ENCODE results near the gene NRG2. TPM values are rescaled to one million over a fixed set of nuclear protein-coding genes. Genes with fewer than 3 reads are reported as not detected.

NRG2 gene
- total and polyA plus RNA-seq, 2 experiments from 2014 or later = 0.05 TPM; not detected in 1

- 57 to 60% methylated on average over 10 of the region's 10 CpGs for WGBS, 2 experiments (ENCODE audit: low coverage in 1 of 2, low lambda C conversion rate in 2 of 2, missing lambda C conversion rate in 2 of 2)
- Histone ChIP-seq H3K4me2 (ENCODE audit: unreplicated experiment) (no peak overlapping the region), H3K9me2 (ENCODE audit: insufficient read depth) (no peaks in the 10 kb centered on the region), H3K27me3 (replicated peaks; ENCODE audit: insufficient read depth) (peaks cover 10% of the 10 kb centered on the region), H3K9me3 (ENCODE audit: low read depth) (no peaks in the 10 kb centered on the region), H3K36me3 (ENCODE audit: low read depth) (no peaks in the 10 kb centered on the region), H4K20me1 (ENCODE audit: insufficient read depth) (no peaks in the 10 kb centered on the region), H3K27ac (no peak overlapping the region), H2AFZ (no peak overlapping the region), H3F3A (ENCODE audit: insufficient read depth) (no peaks in the 10 kb centered on the region), H3K4me3 (no peak overlapping the region), H3K9ac (no peak overlapping the region), H3K4me1 (ENCODE audit: insufficient read depth) (no peaks in the 10 kb centered on the region), H3K79me2 (ENCODE audit: insufficient read depth) (no peaks in the 10 kb centered on the region)
- in situ Hi-C loops (cut with MboI) = no loop called here
- no peak for DNase-seq
- TF ChIP-seq EZH2 (IDR thresholded peaks at IDR 0.05; ENCODE audit: insufficient read depth, poor library complexity, severe bottlenecking) = no peak
- no peak for TF ChIP-seq EZH2phosphoT487 (IDR thresholded peaks at IDR 0.05; ENCODE audit: insufficient read depth, low read depth)
Observed at GRCh38 chr5:140072812-140073211, 29.7 kb upstream of the NRG2 start.

GRCh38 chr5:140060816-140061215 lies 17.7 kb upstream of the NRG2 start:
- Histone ChIP-seq H3F3A (ENCODE audit: insufficient read depth) (no peaks in the 10 kb centered on the region), H3K9me3 (ENCODE audit: low read depth) (no peaks in the 10 kb centered on the region), H3K9ac (no peak overlapping the region), H3K79me2 (ENCODE audit: insufficient read depth) (no peaks in the 10 kb centered on the region), H3K27me3 (replicated peaks; ENCODE audit: insufficient read depth) (peaks cover 80% of the 10 kb centered on the region), H3K4me1 (ENCODE audit: insufficient read depth) (no peaks in the 10 kb centered on the region), H3K4me3 (no peak overlapping the region), H3K36me3 (ENCODE audit: low read depth) (no peaks in the 10 kb centered on the region), H2AFZ (no peak overlapping the region), H3K9me2 (ENCODE audit: insufficient read depth) (no peaks in the 10 kb centered on the region), H4K20me1 (ENCODE audit: insufficient read depth) (no peaks in the 10 kb centered on the region), H3K27ac (no peak overlapping the region), H3K4me2 (ENCODE audit: unreplicated experiment) (no peak overlapping the region)
- in situ Hi-C loops (cut with MboI) = no loop called here
- DNase-seq = no peak
- 16 to 17% methylated on average over 1 of the region's 1 CpG for WGBS, 2 experiments (ENCODE audit: low coverage in 1 of 2, low lambda C conversion rate in 2 of 2, missing lambda C conversion rate in 2 of 2)
- no peak for TF ChIP-seq EZH2 (IDR thresholded peaks at IDR 0.05; ENCODE audit: insufficient read depth, poor library complexity, severe bottlenecking)
- TF ChIP-seq EZH2phosphoT487 (IDR thresholded peaks at IDR 0.05; ENCODE audit: insufficient read depth, low read depth) = no peak

- in situ Hi-C loops (cut with MboI) = no loop called here
- Histone ChIP-seq H3K27me3 (replicated peaks; ENCODE audit: insufficient read depth) (peaks cover 84% of the 10 kb centered on the region), H2AFZ (no peak overlapping the region)
Observed at GRCh38 chr5:140058212-140058932, 15.3 kb upstream of the NRG2 start.

GRCh38 chr5:140056880-140057279 lies 13.8 kb upstream of the NRG2 start:
- Histone ChIP-seq H3K4me2 (ENCODE audit: unreplicated experiment) (no peak overlapping the region), H3K36me3 (ENCODE audit: low read depth) (no peaks in the 10 kb centered on the region), H4K20me1 (ENCODE audit: insufficient read depth) (no peaks in the 10 kb centered on the region), H3K4me3 (no peak overlapping the region), H3K79me2 (ENCODE audit: insufficient read depth) (no peaks in the 10 kb centered on the region), H2AFZ (no peak overlapping the region), H3K4me1 (ENCODE audit: insufficient read depth) (no peaks in the 10 kb centered on the region), H3K9me3 (ENCODE audit: low read depth) (no peaks in the 10 kb centered on the region), H3F3A (ENCODE audit: insufficient read depth) (no peaks in the 10 kb centered on the region), H3K27me3 (replicated peaks; ENCODE audit: insufficient read depth) (peaks cover 75% of the 10 kb centered on the region), H3K9ac (no peak overlapping the region), H3K27ac (no peak overlapping the region), H3K9me2 (ENCODE audit: insufficient read depth) (no peaks in the 10 kb centered on the region)
- no peak for DNase-seq
- 73 to 81% methylated on average over 1 of the region's 1 CpG for WGBS, 2 experiments (ENCODE audit: low coverage in 1 of 2, low lambda C conversion rate in 2 of 2, missing lambda C conversion rate in 2 of 2)
- TF ChIP-seq EZH2 (IDR thresholded peaks at IDR 0.05; ENCODE audit: insufficient read depth, poor library complexity, severe bottlenecking) (no peak), EZH2phosphoT487 (IDR thresholded peaks at IDR 0.05; ENCODE audit: insufficient read depth, low read depth) (no peak)
- in situ Hi-C loops (cut with MboI) = no loop called here

More at GRCh38 chr5:140058212-140058932, 15.3 kb upstream of the NRG2 start:
- no peak overlapping the region for H3K4me3 ChIP-seq
- 70% methylated on average over 5 of the region's 5 CpGs for WGBS, 2 experiments (ENCODE audit: low coverage in 1 of 2, low lambda C conversion rate in 2 of 2, missing lambda C conversion rate in 2 of 2)
- no peak for TF ChIP-seq EZH2 (IDR thresholded peaks at IDR 0.05; ENCODE audit: insufficient read depth, poor library complexity, severe bottlenecking)
- H3K4me2 ChIP-seq (ENCODE audit: unreplicated experiment) = no peak overlapping the region
- no peaks in the 10 kb centered on the region for H3K79me2 ChIP-seq (ENCODE audit: insufficient read depth)
- no peak for DNase-seq
- no peaks in the 10 kb centered on the region for H3K9me3 ChIP-seq (ENCODE audit: low read depth)
- no peak overlapping the region for H3K9ac ChIP-seq
- H4K20me1 ChIP-seq (ENCODE audit: insufficient read depth) = no peaks in the 10 kb centered on the region
- no peaks in the 10 kb centered on the region for H3K4me1 ChIP-seq (ENCODE audit: insufficient read depth)
- no peaks in the 10 kb centered on the region for H3K36me3 ChIP-seq (ENCODE audit: low read depth)
- H3F3A ChIP-seq (ENCODE audit: insufficient read depth) = no peaks in the 10 kb centered on the region
- no peaks in the 10 kb centered on the region for H3K9me2 ChIP-seq (ENCODE audit: insufficient read depth)
- no peak overlapping the region for H3K27ac ChIP-seq
